Ectodermal cell (in vitro differentiated cells): ENCODE results near the gene INPPL1.

ENCODE experiments used
- H3K27ac ChIP-seq: 2 replicates; pipeline ENCODE4 v1.7.0; 2013; ENCODE audit warnings: mild to moderate bottlenecking, low read depth, low read length; ENCODE audit not compliant: insufficient read depth, poor library complexity, severe bottlenecking
- H3K27me3 ChIP-seq: 2 replicates; pipeline ENCODE4 v1.7.0; 2013; ENCODE audit warnings: mild to moderate bottlenecking, low read length; ENCODE audit not compliant: insufficient read depth, control insufficient read depth, poor library complexity, severe bottlenecking
- H3K36me3 ChIP-seq: one replicate; pipeline ENCODE4 v1.7.0; 2013; ENCODE audit warnings: low read length; ENCODE audit not compliant: control insufficient read depth, insufficient read depth
- H3K4me1 ChIP-seq: one replicate; pipeline ENCODE4 v1.7.0; 2013; ENCODE audit warnings: low read length; ENCODE audit not compliant: control insufficient read depth, insufficient read depth
- H3K4me3 ChIP-seq: 2 replicates; pipeline ENCODE4 v1.7.0; 2013; ENCODE audit warnings: low read depth, low read length, control low read depth; ENCODE audit not compliant: insufficient read depth
- H3K9me3 ChIP-seq: 2 replicates; pipeline ENCODE4 v1.7.0; 2013; ENCODE audit warnings: mild to moderate bottlenecking, low read length, moderate library complexity; ENCODE audit not compliant: control insufficient read depth
- WGBS, 2 experiments: methylation state at CpG; one replicate each; pipeline ENCODE4 v1.1.7; 2013; ENCODE audit warnings: missing lambda C conversion rate in 2 of 2; 5-methylcytosine and 5-hydroxymethylcytosine counted together

INPPL1 gene

DNA sequence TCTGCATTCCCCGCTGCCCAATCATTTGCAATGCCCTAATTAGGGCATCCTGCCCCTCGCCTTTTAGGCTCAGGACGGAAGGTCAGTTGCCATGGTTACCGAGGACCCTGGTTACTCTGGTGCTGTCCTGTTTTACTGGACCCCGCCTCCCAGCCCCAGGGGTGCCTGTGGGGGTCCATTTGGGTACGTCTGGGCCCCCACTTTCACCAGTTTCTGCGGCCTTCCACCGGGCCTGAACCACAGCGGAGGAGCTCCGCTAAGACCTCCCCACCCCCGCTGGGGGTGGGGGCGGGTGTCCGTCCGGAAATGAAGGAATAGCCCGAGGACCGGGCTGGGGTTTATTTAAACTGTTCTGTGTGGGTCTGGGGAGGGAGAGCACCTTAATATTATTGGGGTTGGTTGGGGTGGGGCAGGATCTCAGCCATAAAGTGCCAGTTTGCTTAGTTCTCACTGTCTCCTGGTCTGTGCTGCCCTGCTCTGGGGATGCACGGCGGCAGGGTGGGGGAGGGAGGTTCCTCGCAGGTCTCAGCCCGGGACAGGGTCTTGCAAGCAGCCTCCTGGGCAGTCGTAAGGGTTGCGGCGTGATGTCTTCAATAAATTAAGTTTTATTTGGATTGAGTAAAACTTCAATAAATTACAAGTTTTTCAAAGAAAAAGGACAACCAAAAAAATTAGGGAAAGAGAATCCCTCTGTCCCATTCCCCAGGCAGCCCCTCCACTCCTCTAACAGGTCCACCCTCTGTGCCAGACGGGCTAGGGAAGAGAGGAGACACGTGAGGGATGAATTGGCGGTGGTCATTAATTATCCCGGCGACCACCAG is 14.1 kb downstream of the INPPL1 start:
- WGBS, 2 experiments, result 40 to 44% methylated on average over 28 of the region's 28 CpGs
- peaks cover 26% of the 10 kb centered on the region for H3K36me3 ChIP-seq
- no peaks in the 10 kb centered on the region for H3K9me3 ChIP-seq
- no peak overlapping the region for H3K4me3 ChIP-seq
- peaks cover 14% of the 10 kb centered on the region for H3K4me1 ChIP-seq
- H3K27me3 ChIP-seq, result peaks cover 54% of the 10 kb centered on the region
- H3K27ac ChIP-seq, result no peak overlapping the region

- H3K36me3 ChIP-seq, result peaks cover 19% of the 10 kb centered on the region
- no peaks in the 10 kb centered on the region for H3K9me3 ChIP-seq
- peaks cover 60% of the 10 kb centered on the region for H3K27me3 ChIP-seq
- WGBS, 2 experiments, result 15 to 16% methylated on average over 25 of the region's 25 CpGs
- H3K27ac ChIP-seq, result no peak overlapping the region
- peaks cover 14% of the 10 kb centered on the region for H3K4me1 ChIP-seq
- peak overlapping the region; percentile 22 for H3K4me3 ChIP-seq
Measured at GRCh38 chr11:72239313-72239848, 14.8 kb downstream of the INPPL1 start.

DNA sequence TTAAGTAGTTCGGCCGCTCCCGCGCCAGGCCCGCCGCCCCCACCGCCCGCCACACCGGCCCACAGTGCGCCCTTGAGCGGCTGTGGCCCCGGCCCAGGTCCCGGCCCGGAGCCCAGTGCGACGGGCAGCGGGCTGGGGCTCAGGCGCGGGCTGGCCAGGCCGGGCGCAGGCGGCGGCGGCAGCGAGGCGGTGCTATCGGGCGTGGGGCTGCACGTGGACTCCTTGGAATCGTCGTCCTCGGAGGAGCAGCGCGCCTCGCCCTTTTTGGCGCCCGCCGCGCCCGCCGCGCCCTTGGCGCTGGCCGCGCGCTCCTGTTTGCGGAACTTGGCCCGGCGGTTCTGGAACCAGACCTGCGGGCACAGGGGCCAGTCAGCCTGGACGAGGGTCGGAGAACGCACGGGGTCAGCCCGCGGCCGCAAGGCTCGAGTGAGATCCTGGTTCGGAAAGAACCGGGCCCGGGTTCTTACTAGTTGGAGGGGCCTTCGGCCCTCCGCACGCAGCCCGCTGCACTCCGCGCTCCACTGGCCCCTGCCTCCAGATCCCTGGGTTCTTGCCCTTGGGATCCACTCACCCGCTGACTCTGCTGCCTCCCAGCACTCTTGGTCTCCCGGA is 15.4 kb downstream of the INPPL1 start:
- Histone ChIP-seq H3K27me3 (peaks cover 66% of the 10 kb centered on the region), H3K4me3 (peak overlapping the region; percentile 31)

DNA sequence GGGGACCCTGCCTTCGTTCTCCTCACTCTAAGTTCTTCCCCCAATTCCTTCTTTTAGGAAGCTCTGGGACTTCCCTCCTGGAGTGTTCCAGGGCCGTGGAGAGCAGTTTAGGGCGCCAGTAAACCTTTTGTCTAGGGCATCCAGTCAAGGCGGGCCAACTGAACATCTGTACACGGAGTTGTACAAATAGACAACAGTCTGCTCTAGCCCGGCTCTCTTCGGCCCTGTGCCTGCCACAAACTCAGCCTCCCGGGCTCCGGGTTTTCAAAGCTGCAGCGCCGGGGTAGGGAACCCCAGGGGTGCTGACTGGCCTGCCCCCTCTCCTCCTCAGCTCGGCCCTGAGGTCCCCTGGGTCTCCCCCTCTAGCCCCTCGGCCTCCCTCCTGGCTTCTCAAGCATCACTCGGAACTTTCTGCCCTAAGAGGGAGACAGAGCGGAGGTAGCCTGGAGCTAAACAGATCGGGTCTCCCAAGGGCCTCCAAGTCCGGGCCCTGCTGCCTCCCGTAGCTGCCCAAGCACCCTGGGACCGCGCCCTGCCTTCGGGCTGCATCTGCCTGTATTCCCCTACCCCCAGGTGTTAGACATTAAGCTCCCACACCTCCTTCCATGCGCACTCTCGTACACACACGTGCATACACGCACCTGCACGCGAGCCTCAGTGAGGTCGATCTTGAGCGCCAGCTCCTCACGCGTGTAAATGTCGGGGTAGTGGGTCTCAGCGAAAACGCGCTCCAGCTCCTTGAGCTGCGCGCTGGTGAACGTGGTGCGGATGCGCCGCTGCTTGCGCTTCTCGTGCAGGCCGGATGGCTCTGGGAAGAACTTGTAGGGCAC is 16.1 kb downstream of the INPPL1 start:
- peaks cover 8% of the 10 kb centered on the region for H3K36me3 ChIP-seq
- H3K27me3 ChIP-seq, result peaks cover 73% of the 10 kb centered on the region
- peak overlapping the region; percentile 31 for H3K4me3 ChIP-seq
- WGBS, 2 experiments, result 37 to 38% methylated on average over 44 of the region's 44 CpGs
- peaks cover 25% of the 10 kb centered on the region for H3K4me1 ChIP-seq
- H3K9me3 ChIP-seq, result no peaks in the 10 kb centered on the region
- no peak overlapping the region for H3K27ac ChIP-seq

More for the DNA sequence above, 15.4 kb downstream of the INPPL1 start:
- 9 to 12% methylated on average over 69 of the region's 69 CpGs for WGBS, 2 experiments
- Histone ChIP-seq H3K9me3 (no peaks in the 10 kb centered on the region), H3K4me1 (peaks cover 19% of the 10 kb centered on the region), H3K36me3 (peaks cover 14% of the 10 kb centered on the region), H3K27ac (no peak overlapping the region)

- Histone ChIP-seq H3K4me3 (no peak overlapping the region), H3K4me1 (peaks cover 25% of the 10 kb centered on the region), H3K36me3 (peaks cover 8% of the 10 kb centered on the region), H3K27me3 (peaks cover 80% of the 10 kb centered on the region), H3K27ac (no peak overlapping the region), H3K9me3 (no peaks in the 10 kb centered on the region)
- WGBS, 2 experiments, result 32 to 40% methylated on average over 18 to 20 of the region's 20 CpGs
Measured at GRCh38 chr11:72241291-72241781, 16.8 kb downstream of the INPPL1 start.

DNA sequence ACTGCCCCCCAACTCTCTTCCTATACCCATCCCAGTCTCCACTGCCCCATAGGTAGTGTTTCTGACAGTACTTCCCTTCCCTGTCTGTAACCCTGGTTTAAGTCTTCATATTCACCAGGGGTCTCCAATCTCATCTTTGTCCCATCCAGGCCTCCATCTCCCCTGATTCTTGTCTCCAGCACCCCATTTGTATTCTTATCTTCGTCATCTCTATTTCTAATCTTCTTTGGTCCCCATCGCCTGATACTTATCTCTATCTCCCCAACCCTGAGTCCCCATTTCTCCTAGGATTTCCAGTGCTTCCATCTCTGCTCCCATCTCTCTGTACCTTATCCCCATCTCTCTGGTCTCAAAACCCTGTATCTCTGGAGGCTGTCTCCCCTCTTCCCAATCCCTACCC is 17.6 kb downstream of the INPPL1 start:
- WGBS, 2 experiments, result 94 to 97% methylated on average over 2 of the region's 2 CpGs
- Histone ChIP-seq H3K36me3 (peaks cover 6% of the 10 kb centered on the region), H3K4me1 (peaks cover 25% of the 10 kb centered on the region), H3K4me3 (no peak overlapping the region), H3K27me3 (peaks cover 88% of the 10 kb centered on the region), H3K9me3 (no peaks in the 10 kb centered on the region), H3K27ac (no peak overlapping the region)

DNA sequence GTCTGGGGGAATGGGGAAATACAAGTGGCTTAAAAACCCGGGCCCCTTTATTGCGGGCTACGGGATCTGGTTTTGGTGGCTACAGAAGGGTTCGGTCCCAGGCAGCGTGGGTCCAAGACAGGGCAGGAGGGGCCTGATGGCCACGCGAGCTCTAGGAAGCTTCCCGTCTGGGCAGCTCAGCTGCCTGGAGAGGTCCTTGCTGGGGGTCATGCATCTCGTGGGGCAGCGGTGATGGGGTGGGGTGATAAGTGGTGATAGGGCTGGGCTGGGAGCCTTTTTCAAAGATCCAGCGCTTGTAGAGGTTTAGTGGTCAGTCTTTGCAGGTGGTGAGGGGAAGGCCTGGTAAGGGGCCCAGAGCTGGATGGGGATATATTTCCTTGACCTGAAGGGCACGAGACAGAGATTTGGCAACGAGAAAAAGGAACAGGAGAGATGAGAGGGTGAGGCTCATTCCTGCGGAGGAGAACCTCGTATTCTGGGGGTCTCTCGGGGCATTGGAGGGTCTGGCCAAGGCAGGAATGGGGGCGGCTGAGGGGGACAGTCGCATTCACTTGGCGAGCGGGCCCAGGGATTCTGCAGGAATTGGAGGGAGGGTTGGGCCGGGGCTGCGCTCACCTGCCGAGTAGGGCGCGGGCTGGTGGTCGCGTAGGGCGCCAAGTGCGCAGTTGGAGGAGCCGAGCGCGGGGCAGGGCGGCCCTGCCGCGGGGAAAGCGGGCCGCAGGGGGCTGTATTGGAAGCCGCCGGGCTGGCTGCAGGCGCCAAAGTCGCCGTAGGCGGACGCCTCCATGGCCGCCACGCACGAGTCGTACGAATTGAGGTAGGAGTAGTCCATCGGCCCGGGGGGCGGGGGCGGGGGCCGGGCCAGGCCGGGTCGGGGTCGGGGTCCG is 18.8 kb downstream of the INPPL1 start:
- 18 to 19% methylated on average over 58 of the region's 58 CpGs for WGBS, 2 experiments

DNA sequence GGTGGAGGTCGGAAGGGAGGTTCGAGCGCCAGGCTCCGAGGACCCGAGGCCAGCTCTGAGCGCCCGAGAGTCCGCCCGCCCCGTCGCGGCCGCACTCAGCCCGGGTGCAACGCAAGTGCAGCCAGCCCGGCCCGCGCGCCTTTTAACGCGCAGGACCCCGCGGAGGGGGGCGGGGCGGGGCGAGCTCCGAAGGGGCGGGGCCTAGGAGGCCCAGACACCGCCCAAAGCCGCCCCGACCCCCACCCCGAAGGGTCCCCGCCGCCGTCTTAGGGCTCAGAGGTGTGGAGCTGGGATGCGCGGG is 19.4 kb downstream of the INPPL1 start, which contains the start of gene PHOX2A:
Gene PHOX2A, minus strand, starts transcription at position 117 of the 301 bp plus-strand sequence. CDS start 172 bp downstream, outside the sequence.
- Histone ChIP-seq H3K36me3 (no peaks in the 10 kb centered on the region), H3K27me3 (peaks cover 97% of the 10 kb centered on the region), H3K9me3 (no peaks in the 10 kb centered on the region), H3K27ac (no peak within 1 kb of the TSS), H3K4me3 (peak within 1 kb of the TSS; percentile 48), H3K4me1 (peaks cover 18% of the 10 kb centered on the region)
- WGBS, 2 experiments, result 0% methylated on average over 37 of the region's 37 CpGs

More for the DNA sequence above, 18.8 kb downstream of the INPPL1 start:
- Histone ChIP-seq H3K27ac (no peak overlapping the region), H3K4me3 (peak overlapping the region; percentile 48), H3K27me3 (peaks cover 97% of the 10 kb centered on the region), H3K4me1 (peaks cover 23% of the 10 kb centered on the region), H3K36me3 (no peaks in the 10 kb centered on the region), H3K9me3 (no peaks in the 10 kb centered on the region)
